Activated T-helper 1 cell treated with anti-CD3 and anti-CD28 coated beads, Interleukin-12 subunit alpha, Interleukin-12 subunit beta, Interleukin-2, Interleukin-4 antibody, amounts not matched to agents 30 ng/mL and 10 ng/mL and 1 ng/mL, durations not matched to agents 14 hours and 24 hours and 36 hours (primary cell): ENCODE data around the gene UBE4B. TPM values are rescaled to one million over a fixed set of nuclear protein-coding genes. Genes with fewer than 3 reads are reported as not detected.
A peak's percentile ranks its signal among the peaks of the same experiment; 100 is the strongest.

Source experiments
- DNase-seq: peaks from one replicate; pipeline ENCODE4 v3.0.0; 2021; ENCODE audit warnings: low spot score
- H3K27ac Mint-ChIP-seq: one replicate; pipeline ENCODE4 v1.8.0; 2021; ENCODE audit warnings: mild to moderate bottlenecking, mixed read lengths
- H3K27me3 Mint-ChIP-seq: one replicate; pipeline ENCODE4 v1.8.0; 2022; ENCODE audit warnings: mild to moderate bottlenecking, moderate library complexity, mixed read lengths; ENCODE audit not compliant: insufficient read depth
- H3K36me3 Mint-ChIP-seq: one replicate; pipeline ENCODE4 v1.8.0; 2021; ENCODE audit warnings: low read depth, mixed read lengths
- H3K4me1 Mint-ChIP-seq: one replicate; pipeline ENCODE4 v1.8.0; 2021; ENCODE audit warnings: low read depth, mixed read lengths
- H3K4me3 Mint-ChIP-seq: one replicate; pipeline ENCODE4 v1.8.0; 2021; ENCODE audit warnings: mild to moderate bottlenecking, moderate library complexity, mixed read lengths
- H3K9me3 Mint-ChIP-seq: one replicate; pipeline ENCODE4 v1.8.0; 2021; ENCODE audit warnings: mixed read lengths
- intact Hi-C: fragments of 100-400 bp; cut with micrococcal nuclease; formaldehyde crosslinking; loops from one replicate; pipeline ENCODE4 v1.15.1; 2024
- total RNA-seq: library from RNA; stranded (reverse); gene quantifications from 2 replicates; pipeline ENCODE4 v1.2.3, GENCODE V29; 2022

UBE4B gene
- total RNA-seq, 1 donor from 2014 or later, result 31.3 TPM

DNA sequence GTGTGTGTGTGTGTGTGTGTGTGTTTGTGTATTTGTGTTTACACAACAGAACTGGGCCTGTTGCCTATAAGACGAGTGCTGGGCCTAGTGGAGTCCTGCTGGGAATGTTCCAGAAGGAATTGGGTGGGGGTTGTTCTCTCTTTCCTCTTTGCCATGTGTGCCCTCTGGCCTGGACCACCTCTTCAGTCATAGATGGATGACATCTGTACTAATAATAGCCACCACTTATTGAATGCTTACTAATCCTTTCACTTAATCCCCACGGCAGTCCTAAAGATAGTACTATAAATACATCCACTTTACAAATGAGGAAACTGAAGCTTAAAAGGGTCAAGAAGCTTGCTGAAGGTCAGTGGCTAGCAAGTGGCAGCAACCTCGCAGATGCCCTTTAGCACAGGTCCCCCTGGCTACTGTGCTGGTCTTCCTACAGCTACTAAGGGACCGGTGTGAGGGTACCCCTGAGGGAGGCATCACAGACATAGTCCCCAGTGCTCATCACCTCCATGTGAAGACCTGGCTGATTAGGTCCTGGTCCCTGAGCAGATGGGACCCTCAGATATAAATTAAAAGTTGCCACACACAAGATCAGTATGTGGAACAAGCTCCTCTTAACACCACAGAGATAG, 122.4 kb downstream of the UBE4B start:
- DNase-seq, result no peak
- Mint-ChIP-seq H3K4me1 (no peaks in the 10 kb centered on the region), H3K4me3 (no peak overlapping the region), H3K27me3 (no peaks in the 10 kb centered on the region), H3K36me3 (peaks cover 9% of the 10 kb centered on the region), H3K27ac (no peak overlapping the region), H3K9me3 (no peaks in the 10 kb centered on the region)
- intact Hi-C loops, result no loop called here

DNA sequence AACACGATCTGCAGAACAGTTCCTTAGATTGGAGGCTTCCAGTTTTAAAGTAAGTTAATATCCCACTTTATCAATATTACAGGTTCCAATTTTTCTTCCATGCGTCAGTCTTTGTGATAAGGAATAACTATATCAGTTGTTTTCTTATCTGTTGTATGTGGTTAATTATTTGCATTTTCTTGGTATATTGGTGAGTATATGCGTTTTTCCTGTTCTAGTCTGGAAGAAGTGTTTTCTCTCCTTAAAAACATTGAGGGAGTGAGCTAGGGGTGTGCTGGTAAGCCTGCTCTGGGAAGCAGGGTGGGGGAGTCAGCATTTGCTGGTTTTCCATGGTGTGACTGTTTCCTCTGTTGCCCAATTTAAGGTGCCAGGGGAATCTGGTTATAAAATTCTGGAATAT, 127.4 kb downstream of the UBE4B start:
- intact Hi-C loops, result no loop called here
- Mint-ChIP-seq H3K27me3 (no peaks in the 10 kb centered on the region), H3K36me3 (peaks cover 13% of the 10 kb centered on the region), H3K4me3 (no peak overlapping the region), H3K9me3 (no peaks in the 10 kb centered on the region), H3K27ac (no peak overlapping the region), H3K4me1 (no peaks in the 10 kb centered on the region)
- DNase-seq, result no peak

DNA sequence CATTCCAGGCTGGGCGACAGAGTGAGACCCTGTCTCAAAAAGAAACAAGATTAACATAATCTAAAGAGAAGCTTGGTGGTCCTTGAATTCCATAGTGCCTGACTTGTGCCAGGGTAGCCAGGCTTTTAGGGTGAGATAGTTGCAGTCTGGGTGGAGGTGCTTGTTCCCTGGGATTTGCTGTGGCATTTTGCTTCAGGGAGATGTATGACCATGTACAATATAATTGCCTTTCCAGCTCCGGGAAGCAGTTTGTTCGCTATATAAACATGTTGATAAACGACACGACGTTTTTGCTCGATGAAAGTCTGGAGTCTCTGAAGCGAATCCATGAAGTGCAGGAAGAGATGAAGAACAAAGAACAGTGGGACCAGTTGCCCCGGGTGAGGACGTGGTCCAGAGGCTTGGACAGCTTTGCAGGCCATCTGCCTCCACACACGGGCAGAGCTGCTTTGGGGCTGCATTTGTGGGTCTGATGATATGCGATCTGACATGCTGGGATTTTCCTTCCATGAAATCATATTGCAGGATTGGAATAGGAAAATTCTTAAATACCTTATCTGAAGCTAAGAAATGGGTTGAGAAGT, 128.2 kb downstream of the UBE4B start:
- intact Hi-C loops, result no loop called here
- Mint-ChIP-seq H3K4me3 (no peak overlapping the region), H3K27ac (no peak overlapping the region), H3K36me3 (peaks cover 20% of the 10 kb centered on the region), H3K27me3 (no peaks in the 10 kb centered on the region), H3K9me3 (no peaks in the 10 kb centered on the region), H3K4me1 (no peaks in the 10 kb centered on the region)
- DNase-seq, result no peak

DNA sequence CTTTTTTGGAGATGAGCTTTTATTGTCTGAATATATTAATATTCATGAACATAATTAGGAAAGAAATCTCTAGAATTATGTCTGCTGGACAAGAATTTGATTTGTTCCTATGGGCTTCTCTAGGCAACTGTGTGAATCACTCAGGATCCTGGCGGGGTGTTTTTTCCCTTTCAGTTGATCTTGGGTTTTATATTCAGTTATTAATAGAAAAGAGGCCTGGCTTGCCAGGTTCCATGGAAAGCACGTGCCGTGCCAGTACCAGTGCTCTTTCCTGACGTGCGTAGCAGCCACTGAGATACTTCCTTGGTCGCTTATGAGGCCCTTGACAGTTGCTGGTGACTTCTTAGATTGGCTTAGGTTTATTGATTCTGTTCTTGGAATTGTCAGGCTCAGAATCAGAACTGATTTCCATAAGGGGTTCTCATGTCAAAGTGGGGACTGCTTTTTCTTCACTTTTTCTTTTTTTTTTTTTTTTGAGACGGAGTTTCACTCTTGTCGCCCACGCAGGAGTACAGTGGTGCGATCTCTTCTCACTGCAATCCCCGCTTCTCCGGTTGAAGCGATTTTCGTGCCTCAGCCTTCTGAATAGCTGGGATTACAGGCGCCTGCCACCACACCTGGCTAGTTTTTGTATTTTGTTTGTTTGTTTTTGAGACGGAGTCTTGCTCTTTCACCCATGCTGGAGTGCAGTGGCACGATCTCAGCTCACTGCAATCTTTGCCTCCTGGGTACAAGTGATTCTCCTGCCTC, 129.0 kb downstream of the UBE4B start:
- no peaks in the 10 kb centered on the region for H3K9me3 Mint-ChIP-seq
- H3K4me3 Mint-ChIP-seq, result no peak overlapping the region
- intact Hi-C loops, result no loop called here
- H3K27me3 Mint-ChIP-seq, result no peaks in the 10 kb centered on the region
- H3K36me3 Mint-ChIP-seq, result peaks cover 24% of the 10 kb centered on the region
- no peaks in the 10 kb centered on the region for H3K4me1 Mint-ChIP-seq
- no peak for DNase-seq
- no peak overlapping the region for H3K27ac Mint-ChIP-seq

DNA sequence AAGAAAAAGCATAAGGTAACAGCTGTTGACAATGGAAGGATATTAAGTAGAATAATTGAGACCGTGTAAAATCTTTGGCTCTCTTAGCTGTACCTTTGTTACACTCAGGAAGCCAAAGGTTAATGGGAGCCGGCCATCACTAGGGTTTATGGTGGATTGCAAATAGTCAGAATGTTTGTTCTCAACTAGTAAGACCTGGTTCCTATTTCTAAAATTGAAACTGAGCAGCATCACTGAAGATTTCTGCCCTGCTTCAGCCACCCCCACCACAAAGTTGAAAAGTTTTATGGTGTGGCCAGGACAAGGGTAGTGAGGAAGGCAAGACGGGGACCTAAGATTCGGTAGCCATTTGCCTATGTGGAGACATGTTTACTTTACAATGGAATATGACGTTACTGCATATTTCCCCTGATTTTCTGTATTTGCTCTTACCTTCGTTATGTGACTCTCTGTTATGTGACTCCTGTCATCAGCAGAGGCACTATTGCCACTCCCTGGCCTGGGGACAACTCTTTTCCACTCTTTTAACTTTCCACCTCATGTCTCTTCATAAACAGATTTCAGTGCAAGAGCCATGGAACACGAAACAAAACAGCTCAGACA, 136.3 kb downstream of the UBE4B start:
- Mint-ChIP-seq H3K36me3 (peaks cover 52% of the 10 kb centered on the region), H3K4me3 (peak overlapping the region; percentile 17), H3K9me3 (no peaks in the 10 kb centered on the region), H3K27me3 (no peaks in the 10 kb centered on the region), H3K27ac (peak overlapping the region; percentile 67), H3K4me1 (peaks cover 44% of the 10 kb centered on the region)
- intact Hi-C loops, result no loop called here
- no peak for DNase-seq

DNA sequence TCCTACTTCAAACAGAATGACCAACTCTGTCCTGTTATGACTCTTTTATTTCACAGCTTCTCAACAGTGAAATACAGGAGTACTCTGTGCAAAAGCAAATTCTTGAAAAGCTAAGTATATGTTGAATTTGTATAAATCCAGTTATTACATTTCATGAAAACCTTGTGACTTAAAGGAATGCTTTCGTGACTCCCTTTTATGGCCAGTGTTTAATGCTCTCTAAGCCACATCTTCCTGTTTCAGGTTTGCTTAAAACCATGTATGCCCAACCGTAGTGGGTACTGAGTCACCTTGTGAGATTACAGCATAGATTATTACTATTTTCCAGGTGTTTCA, 137.4 kb downstream of the UBE4B start:
- Mint-ChIP-seq H3K4me3 (peak overlapping the region; percentile 71), H3K27me3 (no peaks in the 10 kb centered on the region), H3K36me3 (peaks cover 50% of the 10 kb centered on the region), H3K9me3 (no peaks in the 10 kb centered on the region), H3K4me1 (peaks cover 50% of the 10 kb centered on the region), H3K27ac (peak overlapping the region; percentile 86)
- DNase-seq, result peak; percentile 22
- intact Hi-C loops, result loop anchor here (1.0 to 2.0 kb wide), 4 partner anchors 17 to 113 kb away; partner anchors contain the start of gene KIF1B

DNA sequence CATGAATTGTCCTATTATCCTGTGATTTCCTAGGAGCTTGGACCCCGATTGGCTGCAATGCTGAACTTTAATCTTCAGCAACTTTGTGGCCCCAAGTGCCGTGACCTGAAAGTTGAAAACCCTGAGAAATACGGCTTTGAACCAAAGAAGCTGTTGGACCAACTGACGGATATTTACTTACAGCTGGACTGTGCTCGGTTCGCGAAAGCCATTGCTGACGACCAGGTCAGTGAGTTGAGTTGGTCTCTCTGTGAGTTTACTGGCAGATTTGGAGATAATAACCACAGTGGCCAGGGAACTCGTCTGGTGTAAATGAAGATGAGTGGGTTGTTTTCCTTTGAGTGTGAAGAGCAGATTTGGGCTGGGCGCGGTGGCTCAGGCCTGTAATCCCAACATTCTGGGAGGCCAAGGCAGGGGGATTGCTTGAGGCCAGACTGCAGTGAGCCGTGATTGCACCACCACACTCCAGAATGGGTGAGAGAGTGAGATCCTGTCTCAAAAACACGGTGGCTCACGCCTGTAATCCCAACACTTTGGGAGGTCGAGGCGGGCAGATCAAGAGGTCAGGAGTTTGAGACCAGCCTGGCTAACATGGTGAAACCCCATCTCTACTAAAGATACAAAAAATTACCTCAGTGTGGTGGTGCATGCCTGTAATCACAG, 138.5 kb downstream of the UBE4B start:
- peaks cover 50% of the 10 kb centered on the region for H3K4me1 Mint-ChIP-seq
- H3K27me3 Mint-ChIP-seq, result no peaks in the 10 kb centered on the region
- no peak for DNase-seq
- intact Hi-C loops, result loop anchor here (2.0 kb wide), 1 partner anchor 16 kb away; no protein-coding TSS in a partner anchor
- H3K4me3 Mint-ChIP-seq, result no peak overlapping the region
- no peaks in the 10 kb centered on the region for H3K9me3 Mint-ChIP-seq
- no peak overlapping the region for H3K27ac Mint-ChIP-seq
- H3K36me3 Mint-ChIP-seq, result peaks cover 45% of the 10 kb centered on the region

DNA sequence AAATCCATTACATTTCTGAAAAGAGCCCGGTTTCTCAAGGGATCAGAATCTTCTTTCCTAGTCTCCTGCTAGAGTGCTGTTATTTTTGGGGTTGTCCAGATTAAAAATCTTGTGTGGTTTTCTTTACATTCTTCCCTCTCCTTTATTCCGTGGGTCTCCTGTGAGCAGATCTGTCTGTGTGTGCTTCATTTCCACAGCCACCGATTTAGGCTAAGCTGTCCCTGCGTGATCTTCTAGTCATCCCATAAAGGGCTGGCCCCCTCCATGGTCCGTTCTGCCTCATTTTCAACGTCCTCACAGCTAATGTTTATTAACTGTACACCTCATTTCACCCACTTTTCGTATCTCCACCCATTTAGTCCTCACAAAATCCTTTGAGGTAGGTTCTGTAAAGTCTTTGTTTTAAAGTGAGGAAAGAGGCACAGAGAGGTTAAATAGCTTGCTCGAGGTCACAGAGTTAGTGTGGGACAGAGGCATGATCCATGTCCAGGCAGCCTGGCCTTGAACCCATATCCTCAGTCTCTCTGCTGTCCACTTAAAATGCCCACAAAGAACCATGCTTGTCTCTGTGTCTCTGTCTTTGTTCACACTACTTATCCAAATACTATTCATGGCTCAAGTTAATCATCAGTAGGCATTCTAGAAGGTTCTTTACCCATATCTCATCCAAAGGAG, 139.4 kb downstream of the UBE4B start:
- H3K27me3 Mint-ChIP-seq, result no peaks in the 10 kb centered on the region
- no peaks in the 10 kb centered on the region for H3K9me3 Mint-ChIP-seq
- H3K27ac Mint-ChIP-seq, result no peak overlapping the region
- H3K4me3 Mint-ChIP-seq, result no peak overlapping the region
- intact Hi-C loops, result loop anchor here (2.0 kb wide), 1 partner anchor 15 kb away; no protein-coding TSS in a partner anchor
- DNase-seq, result no peak
- H3K36me3 Mint-ChIP-seq, result peaks cover 46% of the 10 kb centered on the region
- H3K4me1 Mint-ChIP-seq, result peaks cover 50% of the 10 kb centered on the region

DNA sequence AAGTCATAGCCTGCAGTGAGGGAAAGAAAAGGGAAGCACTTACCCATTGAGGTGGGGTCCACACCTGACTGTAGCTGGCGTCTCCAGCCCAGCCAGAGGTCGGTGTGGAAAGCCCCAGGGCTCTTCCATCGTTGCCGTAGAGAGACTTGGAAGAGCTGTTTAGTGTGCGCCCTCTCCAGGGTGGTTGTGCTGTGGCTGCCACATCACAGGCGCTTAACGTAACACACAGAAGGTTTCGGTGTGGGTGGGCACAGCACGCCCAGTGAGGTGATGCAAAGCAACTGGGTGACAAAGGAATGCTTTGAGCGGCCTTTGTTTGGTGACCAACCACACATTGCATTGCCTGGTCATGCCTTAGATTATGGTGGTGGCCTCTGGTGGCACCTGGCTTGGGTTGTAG, 140.8 kb downstream of the UBE4B start:
- Mint-ChIP-seq H3K27ac (no peak overlapping the region), H3K4me1 (peaks cover 42% of the 10 kb centered on the region)
- intact Hi-C loops, result no loop called here

DNA sequence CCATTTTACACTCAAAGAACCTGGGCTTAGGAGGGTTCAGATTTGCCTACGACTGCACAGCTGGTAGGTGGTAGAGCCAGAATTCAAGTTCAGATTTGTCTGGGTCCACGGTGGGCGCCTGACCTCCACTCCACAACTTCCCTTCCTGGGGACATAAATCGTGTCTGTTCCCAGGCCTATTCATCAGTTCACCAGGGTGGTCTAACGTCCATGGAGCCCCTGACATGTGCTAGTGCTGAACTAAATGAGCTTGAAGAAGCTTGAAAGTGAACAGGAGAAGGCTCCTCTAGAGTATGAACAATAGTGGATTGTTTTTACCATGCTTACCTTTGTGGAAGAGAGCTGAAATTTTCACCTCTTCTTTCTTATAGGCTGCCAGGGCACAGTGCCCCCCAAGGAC, 145.1 kb downstream of the UBE4B start:
- DNase-seq, result no peak
- Mint-ChIP-seq H3K27me3 (no peaks in the 10 kb centered on the region), H3K4me1 (peaks cover 6% of the 10 kb centered on the region), H3K27ac (no peak overlapping the region), H3K9me3 (no peaks in the 10 kb centered on the region), H3K4me3 (no peak overlapping the region), H3K36me3 (peaks cover 21% of the 10 kb centered on the region)
- intact Hi-C loops, result no loop called here

More for the DNA sequence above, 140.8 kb downstream of the UBE4B start:
- H3K9me3 Mint-ChIP-seq, result no peaks in the 10 kb centered on the region
- no peak overlapping the region for H3K4me3 Mint-ChIP-seq
- DNase-seq, result no peak
- no peaks in the 10 kb centered on the region for H3K27me3 Mint-ChIP-seq
- H3K36me3 Mint-ChIP-seq, result peaks cover 40% of the 10 kb centered on the region

DNA sequence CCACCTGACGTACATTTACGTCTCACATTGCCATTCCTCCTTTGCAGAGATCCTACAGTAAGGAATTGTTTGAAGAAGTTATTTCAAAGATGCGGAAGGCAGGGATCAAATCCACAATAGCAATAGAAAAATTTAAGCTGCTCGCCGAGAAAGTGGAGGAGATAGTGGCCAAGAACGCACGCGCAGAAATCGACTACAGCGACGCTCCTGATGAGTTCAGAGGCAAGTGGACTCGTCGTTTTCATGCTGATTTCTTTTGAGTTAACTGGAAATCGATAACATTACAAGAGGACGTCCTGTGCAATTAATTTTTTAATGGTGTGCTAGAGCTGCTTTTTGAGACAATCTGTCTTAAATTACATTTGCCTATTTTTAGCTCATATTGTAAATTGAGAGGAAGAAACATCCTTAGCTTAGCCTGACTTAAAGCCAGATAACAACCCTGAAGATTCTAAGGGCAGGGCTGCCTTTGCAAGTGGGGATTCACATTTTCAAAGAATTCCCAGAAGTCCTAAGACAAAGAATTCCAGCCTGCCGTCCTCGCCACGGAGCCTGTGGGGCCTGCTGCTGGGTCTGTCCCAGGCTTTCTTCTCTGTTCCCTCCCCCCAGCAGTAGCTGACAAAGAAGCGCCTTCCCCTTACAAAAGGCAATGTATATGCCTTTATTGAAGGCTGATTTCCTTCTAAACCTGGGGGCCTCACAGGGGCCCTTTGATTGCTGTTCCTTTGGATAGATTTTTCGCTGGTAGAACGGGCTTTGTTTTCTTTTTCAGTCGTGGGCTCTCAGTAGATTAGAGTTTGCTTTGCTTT, 146.0 kb downstream of the UBE4B start:
- H3K27me3 Mint-ChIP-seq, result no peaks in the 10 kb centered on the region
- H3K4me1 Mint-ChIP-seq, result peaks cover 6% of the 10 kb centered on the region
- H3K4me3 Mint-ChIP-seq, result no peak overlapping the region

More for the DNA sequence above, 146.0 kb downstream of the UBE4B start:
- H3K9me3 Mint-ChIP-seq, result no peaks in the 10 kb centered on the region
- no peak for DNase-seq
- no peak overlapping the region for H3K27ac Mint-ChIP-seq
- H3K36me3 Mint-ChIP-seq, result peaks cover 19% of the 10 kb centered on the region
- intact Hi-C loops, result no loop called here
